Right forelimb (tissue), 1 donor: ENCODE measurements around the gene P4HA3.
"Not testable (repeated sequence)": the region's sequence is repeated elsewhere in the genome, so short reads cannot be mapped to it uniquely, and the experiment has no call there.

Experiments
- DNase-seq: peaks from one replicate; pipeline ENCODE4 v3.0.0-alpha.2; 2018

Gene P4HA3

GRCh38 chr11:74311352-74311926 is at the start of gene P4HA3:
Gene P4HA3 (minus strand): TSS chr11:74311640. CDS start chr11:74311611, 29 bp downstream.
- peak; percentile 82 for DNase-seq

- no peak for DNase-seq
These were observed 46.0 kb upstream of the P4HA3 start for GRCh38 chr11:74357449-74357848.

DNA sequence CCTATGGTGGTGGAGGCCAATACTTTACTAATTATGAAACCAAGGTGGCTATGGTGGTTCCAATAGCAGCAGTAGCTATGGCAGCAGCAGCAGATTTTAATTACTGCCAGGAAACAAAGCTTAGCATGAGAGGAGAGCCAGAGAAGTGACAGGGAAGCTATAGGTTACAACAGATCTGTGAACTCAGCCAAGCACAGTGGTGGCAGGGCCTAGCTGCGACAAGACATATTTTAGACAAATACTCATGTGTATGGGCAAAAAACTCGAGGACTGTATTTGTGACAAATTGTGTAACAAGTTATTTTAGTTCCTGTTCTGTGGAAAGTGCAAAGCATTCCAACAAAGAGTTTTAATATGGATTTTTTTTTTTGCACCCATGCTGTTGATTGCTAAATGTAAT is 44.2 kb upstream of the P4HA3 start:
- no peak for DNase-seq

GRCh38 chr11:74354036-74354435 is 42.6 kb upstream of the P4HA3 start:
- no peak for DNase-seq

- no peak for DNase-seq
These were observed 35.9 kb upstream of the P4HA3 start for GRCh38 chr11:74347381-74347780.

DNA sequence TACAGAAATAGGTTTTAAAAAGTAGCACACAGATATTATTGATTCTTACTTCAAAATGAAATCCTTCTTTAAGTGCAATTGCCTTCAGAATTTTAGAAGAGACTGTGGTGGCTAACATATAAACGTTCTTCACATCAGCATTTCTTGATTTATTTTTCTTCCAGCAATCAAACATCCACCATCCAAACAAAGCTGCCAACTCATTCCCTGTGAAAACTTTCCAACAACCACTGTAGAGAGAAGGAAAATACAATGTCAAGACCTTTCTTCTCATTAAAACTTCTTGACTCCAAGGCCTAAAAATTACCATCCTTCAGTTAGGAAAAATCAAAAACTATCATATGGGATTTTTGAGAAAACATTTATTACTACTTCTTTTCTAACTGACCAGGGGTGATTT is 34.0 kb upstream of the P4HA3 start:
- DNase-seq: no peak

DNA sequence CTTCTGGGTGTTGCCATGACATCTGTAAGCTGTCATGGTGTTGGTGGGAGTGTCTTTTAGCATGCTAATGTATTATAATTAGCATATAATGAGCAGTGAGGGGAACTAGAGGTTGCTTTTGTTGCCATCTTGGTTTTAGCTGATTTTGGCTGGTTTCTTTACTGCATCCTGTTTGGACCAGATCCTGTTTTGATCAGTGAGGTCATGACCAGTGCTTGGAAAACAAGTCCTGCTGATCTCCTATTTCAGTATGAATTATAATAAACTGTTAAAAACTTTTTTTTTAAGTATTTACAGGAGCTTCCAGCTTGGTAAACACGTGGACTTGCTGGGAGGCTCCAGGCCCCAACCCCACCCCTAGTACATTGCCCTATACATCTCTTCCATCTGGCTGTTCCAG is 30.5 kb upstream of the P4HA3 start:
- no peak for DNase-seq

DNA sequence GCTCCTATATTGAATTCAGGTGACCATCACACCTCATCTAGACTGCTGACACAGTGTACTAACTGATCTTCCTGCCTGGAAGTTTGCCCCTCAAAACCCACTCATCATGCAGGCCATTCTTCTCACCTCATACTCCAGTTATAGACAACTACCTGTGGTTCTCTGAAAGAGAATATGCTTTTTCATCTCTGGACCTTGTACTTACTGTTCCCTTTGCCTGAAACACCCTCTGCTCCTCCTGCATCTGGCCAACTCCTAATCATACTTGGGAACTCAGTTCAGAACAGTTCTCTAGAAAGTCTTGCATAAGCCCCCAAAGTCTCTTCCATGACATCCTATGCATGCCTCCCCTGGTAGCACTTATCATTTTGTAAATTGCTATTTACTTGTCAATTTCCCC is 28.2 kb upstream of the P4HA3 start:
- no peak for DNase-seq

GRCh38 chr11:74338963-74339362 is 27.5 kb upstream of the P4HA3 start:
- DNase-seq: no peak

GRCh38 chr11:74333193-74333592 is 21.8 kb upstream of the P4HA3 start:
- no peak for DNase-seq

DNA sequence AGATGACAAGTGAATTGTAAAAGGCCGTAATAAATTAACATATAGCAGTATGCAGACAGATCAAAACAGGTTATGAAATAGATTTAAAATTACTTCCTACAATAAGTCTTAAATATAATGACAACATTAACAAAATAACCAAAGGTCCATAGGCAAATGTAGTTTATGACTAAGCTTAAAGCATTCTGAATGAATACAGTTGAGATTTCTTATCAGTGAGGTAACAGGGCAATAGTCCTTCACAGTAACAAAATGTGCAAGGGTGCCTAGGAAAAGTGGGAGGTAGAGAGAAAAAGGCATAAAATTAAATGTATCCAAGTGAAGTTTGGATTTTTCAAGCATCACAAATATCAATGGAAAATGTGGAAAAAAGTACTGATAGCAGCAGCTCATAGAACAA is 20.9 kb upstream of the P4HA3 start:
- DNase-seq: no peak

DNA sequence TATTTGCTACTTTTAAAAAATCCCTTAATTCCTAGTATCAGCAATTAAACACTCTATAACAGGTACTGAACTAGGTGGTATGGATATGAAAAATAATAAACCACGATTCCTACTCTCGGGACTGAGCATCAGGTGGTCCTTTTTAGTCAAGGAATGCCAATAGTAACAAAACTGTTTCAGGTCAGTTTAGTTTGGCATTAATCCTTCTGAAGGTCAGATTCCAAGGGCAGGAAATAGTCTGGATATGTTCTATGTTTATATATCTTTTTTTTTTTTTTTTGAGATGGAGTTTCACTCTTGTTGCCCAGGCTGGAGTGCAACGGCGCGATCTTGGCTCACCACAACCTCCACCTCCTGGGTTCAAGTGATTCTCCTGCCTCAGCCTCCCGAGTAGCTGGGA is 19.6 kb upstream of the P4HA3 start:
- not testable (repeated sequence) for DNase-seq

- no peak for DNase-seq
These were observed 18.8 kb upstream of the P4HA3 start for GRCh38 chr11:74330075-74330858.

DNA sequence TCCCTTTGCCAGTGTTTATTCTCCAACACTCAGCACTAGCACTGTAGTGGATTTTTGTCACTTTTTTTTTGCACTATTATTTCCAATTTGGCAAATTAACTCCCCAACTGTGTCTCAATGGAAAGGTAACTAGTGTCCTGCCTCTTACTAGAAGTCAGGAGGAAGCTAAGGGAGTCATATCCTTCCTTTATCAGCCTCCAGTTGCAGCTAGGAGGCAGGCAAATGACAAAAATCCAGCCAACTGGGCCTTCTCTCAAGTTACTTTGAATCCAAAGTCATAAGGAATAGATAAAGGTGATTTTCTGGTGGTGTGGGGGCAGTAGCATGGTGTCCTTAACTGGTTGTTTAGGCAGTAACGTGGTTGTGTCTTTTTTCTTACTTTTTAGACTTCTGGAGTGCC is 15.6 kb upstream of the P4HA3 start:
- no peak for DNase-seq

DNA sequence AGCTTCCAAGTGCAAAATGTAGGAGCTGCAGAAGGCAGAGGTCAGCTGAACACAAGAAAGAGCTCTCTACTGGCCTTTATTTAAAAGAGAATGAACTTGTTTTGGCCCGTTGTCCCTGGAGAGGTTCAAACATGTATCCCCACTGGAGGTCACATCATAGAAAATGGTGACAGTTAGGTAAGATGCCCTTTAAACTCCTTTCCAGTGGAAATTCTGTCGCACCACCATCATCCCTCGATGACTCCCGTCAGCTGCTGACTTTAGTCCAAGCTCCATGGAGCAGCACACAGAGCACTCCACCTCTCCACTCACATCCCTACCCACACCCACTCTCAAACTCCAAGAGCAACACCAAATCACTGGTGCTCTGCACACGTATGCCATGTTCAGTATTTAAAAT is 15.2 kb upstream of the P4HA3 start:
- DNase-seq: no peak

DNA sequence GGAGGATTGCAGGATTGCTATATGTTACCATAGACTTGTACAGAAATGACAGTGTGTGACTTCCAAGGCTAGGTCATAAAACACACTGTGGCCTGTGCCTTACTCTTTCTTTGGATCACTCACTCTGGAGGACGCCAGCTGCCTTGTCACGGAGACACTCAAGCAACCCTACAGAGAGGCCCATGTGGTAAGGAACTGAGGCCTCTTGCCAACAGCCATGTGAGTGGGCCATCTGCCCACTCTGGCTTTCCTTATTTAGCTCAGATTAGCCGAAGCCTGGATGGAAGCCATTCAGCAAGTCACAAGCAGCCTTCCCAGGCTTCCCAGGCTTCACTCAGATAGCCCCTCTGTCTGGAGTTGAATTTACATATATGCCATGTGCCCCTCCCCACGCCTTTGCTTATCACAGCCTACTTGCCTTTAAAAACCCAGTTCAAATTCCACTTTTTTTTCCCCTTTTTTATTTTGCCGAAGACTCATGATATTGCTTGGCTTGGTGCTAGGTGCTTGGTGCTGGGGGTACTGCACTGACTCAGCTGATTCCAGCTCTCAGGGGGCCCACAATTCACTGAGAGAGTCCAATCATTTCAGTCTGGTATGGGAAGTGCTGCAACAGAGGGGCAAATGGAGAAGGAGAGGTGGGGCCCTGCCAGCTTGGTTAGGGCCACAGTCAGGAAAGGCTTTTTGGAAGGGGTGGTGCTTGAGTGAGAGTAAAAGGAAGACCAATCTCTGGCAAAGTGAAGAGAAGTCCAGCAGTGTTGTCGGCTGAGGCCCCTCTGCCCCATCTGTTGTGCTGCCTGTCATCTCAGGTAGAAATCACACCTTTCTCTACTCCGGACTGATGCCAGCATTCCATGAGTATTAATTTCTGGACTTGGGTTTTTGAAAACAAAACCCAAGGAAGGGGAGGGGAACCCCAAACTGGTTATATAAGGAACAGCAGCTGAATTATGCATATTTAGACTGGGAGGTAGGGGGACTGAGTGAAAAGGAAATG is 14.5 kb upstream of the P4HA3 start:
- DNase-seq: peak; percentile 82

GRCh38 chr11:74322667-74323066 is 11.2 kb upstream of the P4HA3 start:
- no peak for DNase-seq

DNA sequence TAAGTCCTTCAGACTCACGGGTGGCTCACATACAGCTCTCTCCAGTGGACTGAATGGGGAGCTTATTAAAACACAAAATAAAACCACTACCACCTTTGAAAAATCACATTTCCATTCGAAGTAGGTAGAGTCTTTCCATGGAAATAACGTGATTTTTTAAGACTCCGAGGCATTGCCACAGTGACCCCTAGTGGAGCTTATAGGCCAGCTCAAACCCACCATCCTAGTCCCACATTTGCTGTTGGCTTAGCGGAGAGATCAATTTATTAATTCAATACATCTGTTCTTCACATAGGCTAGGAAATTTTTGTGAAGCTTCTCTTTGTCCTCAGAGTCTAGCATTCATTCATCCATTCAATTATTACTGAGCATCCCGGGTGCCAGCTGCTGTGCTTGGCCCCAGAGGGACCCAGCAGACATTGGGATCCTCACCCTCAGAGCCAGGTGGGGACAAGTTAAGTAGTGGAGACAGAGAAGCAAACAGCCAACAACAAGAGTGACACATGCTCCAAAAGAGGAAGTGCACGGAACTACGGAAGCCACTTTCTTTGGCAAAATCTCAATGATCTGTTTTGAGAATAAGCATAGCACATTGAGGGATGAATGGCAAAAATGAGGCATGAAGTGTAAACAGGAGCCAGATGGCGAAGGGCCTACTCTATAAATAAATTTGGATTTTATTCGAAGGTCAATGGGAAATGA is 10.2 kb upstream of the P4HA3 start:
- no peak for DNase-seq

DNA sequence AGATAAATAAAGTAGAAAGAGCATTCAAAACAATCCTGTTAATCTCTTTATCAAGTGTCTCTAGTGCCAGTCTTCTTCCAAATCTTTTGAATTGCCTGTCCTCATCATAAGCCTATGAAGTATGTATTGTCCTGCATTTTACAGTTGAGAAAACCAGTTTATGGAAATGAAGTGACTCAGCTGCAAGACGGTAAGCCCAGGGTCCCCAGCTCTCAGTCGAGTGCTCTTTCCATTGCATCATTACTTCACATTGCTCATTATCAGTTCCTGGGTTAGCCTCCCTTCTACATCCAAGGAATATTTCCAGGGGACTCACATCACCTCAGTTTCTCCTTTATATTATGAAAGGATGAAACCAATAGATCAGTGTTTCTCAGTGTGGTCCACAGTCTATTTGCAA is 9.1 kb upstream of the P4HA3 start:
- DNase-seq: no peak

DNA sequence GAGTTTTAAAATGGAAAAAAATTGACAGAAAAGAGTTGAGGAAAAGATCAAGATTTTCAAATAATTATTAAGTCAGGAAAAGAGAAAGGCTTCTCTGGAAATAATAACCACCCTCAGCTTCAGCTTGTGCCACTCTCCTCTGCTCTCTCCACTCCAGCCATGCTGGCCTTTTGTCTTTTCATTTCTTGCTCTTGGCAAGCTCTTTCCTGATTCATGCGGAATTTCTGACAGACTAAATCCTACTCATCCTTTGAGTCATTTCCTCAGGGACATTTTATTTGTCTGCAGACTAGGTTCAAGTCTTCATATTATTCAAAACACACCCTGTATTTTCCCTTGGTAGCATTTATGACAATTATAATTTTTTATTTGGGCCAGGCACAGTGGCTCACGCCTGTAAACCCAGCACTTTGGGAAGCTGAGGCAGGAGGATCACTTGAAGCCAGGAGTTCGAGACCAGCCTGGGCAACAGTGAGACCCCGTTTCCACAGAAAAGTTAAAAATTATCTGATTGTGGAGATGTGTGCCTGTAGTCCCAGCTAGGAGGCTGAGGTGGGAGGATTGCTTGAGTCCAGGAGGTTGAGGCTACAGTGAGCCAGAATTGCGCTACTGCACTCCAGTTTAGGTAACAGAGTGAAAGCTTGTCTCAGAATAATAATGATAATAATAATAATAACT is 7.8 kb upstream of the P4HA3 start:
- no peak for DNase-seq

DNA sequence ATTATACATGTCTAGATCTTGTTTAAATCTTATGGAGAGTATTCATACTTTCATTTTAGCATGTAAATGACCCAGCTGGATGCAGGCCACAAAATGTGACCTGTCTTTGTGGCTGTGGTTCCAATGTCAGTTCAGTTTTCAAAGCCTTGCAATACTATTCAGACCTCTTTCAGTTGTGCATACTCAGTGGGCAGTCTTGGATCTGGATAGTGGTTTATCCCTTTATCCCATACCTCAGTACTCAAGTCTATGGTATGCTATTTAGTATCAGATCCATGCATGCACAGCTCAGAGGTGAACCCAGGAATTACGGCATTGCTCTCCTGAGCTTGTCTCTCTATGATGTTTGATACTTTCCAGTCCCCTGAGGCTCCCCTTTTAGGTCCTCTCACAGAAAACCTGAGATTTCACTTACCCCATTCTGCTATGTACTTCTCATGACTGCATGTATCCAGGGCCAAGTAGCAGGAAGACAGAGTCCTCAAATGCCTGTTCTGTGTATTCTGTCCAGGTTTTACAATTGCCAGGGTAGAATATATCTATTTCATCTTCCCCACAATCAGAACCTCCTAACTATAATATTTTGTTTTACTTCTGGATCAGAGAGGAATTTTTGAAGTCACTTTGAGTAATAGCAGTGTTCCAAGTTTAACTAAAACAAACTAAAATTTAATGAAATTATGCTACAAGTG is 6.9 kb upstream of the P4HA3 start:
- DNase-seq: no peak
